PC-9 (cell line): ENCODE results near the gene CYP39A1.

Source experiments
- EZH2 ChIP-seq: fragments of 200-600 bp; sonication (generic); IDR thresholded peaks from 2 replicates; pipeline ENCODE4 v1.8.0; 2017; ENCODE audit warnings: antibody characterized with exemption, low read depth
- TF ChIP-seq, protein P1 (sequence below): fragments of 200-600 bp; sonication (generic); conservative IDR thresholded peaks from 2 replicates; pipeline ENCODE4 v1.6.1; 2017; ENCODE audit warnings: mixed run types, antibody characterized with exemption, mild to moderate bottlenecking, moderate library complexity

DNA sequence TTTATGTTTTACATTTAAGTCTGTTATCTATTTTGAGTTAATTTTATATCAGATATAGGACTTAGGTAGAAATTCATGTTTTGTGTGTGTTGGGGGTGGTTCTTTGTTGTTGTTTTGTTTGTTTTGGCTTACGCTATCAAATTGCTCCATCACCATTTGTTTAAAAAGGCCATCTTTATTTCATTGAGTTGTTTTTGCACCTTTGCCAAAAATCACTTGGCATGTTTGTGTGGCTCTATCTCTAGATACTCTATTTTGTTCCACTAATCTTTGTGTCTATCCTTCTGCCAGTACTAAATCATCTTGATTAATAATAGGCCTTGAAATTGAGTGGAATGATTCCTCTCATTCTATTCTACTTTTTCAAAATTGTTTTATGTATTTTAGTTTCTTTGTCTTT is 7.4 kb downstream of the CYP39A1 start:
- TF ChIP-seq, protein P1, sequence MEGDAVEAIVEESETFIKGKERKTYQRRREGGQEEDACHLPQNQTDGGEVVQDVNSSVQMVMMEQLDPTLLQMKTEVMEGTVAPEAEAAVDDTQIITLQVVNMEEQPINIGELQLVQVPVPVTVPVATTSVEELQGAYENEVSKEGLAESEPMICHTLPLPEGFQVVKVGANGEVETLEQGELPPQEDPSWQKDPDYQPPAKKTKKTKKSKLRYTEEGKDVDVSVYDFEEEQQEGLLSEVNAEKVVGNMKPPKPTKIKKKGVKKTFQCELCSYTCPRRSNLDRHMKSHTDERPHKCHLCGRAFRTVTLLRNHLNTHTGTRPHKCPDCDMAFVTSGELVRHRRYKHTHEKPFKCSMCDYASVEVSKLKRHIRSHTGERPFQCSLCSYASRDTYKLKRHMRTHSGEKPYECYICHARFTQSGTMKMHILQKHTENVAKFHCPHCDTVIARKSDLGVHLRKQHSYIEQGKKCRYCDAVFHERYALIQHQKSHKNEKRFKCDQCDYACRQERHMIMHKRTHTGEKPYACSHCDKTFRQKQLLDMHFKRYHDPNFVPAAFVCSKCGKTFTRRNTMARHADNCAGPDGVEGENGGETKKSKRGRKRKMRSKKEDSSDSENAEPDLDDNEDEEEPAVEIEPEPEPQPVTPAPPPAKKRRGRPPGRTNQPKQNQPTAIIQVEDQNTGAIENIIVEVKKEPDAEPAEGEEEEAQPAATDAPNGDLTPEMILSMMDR = no peak
- no peak for TF ChIP-seq EZH2
